Heart left ventricle (tissue), 16 donors: ENCODE data around the gene MTX1. TPM values are rescaled to one million over a fixed set of nuclear protein-coding genes. Genes with fewer than 3 reads are reported as not detected.
"Not testable (repeated sequence)": the region's sequence is repeated elsewhere in the genome, so short reads cannot be mapped to it uniquely, and the experiment has no call there.

Source experiments
- ATAC-seq, 4 donors: fragments of 200-7000 bp; cut with Tn5 transposase; one replicate each; pipeline ENCODE4 v1.9.1; 2020 to 2022; ENCODE audit warnings: moderate library complexity in 4 of 4, mild to moderate bottlenecking in 3 of 4, moderate number of reproducible peaks in 1 of 4
- DNase-seq, 5 donors: peaks; one replicate each; pipeline ENCODE4 v3.0.0-alpha.2; 2020
- H3K27ac ChIP-seq, 12 donors: fragments of 200-600 bp; sonication (generic) in 4 of 12; one replicate each; pipeline versions ENCODE4 v1.5.0 to v1.8.0; 2016 to 2022; ENCODE audit warnings: mild to moderate bottlenecking in 2 of 12
- H3K27me3 ChIP-seq, 9 donors: fragments of 200-600 bp; sonication (generic) in 2 of 9; one replicate each; pipeline versions ENCODE4 v1.5.1 to v1.8.0; 2016 to 2022; ENCODE audit warnings: mild to moderate bottlenecking in 3 of 9
- H3K36me3 ChIP-seq, 9 donors: fragments of 200-600 bp; sonication (generic) in 2 of 9; one replicate each; pipeline versions ENCODE4 v1.5.0 to v1.8.0; 2018 to 2022; ENCODE audit warnings: mild to moderate bottlenecking in 2 of 9
- H3K4me1 ChIP-seq, 12 donors: fragments of 200-600 bp; sonication (generic) in 4 of 12; one replicate each; pipeline versions ENCODE4 v1.5.0 to v1.8.0; 2016 to 2022; ENCODE audit warnings: mild to moderate bottlenecking in 3 of 12
- H3K4me3 ChIP-seq, 12 donors: fragments of 200-600 bp; sonication (generic) in 4 of 12; one replicate each; pipeline versions ENCODE4 v1.5.0 to v1.8.0; 2017 to 2022; ENCODE audit warnings: mild to moderate bottlenecking in 9 of 12, moderate library complexity in 4 of 12
- H3K9me3 ChIP-seq, 12 donors: fragments of 200-600 bp; sonication (generic) in 4 of 12; one replicate each; pipeline versions ENCODE4 v1.5.0 to v1.8.0; 2016 to 2022; ENCODE audit warnings: mild to moderate bottlenecking in 1 of 12
- POLR2A ChIP-seq, 2 donors: fragments of 450-650 bp; IDR thresholded peaks; one replicate each; pipeline ENCODE4 v1.6.1; 2017; ENCODE audit warnings: antibody characterized with exemption in 2 of 2, mild to moderate bottlenecking in 2 of 2, moderate library complexity in 2 of 2
- WGBS, 4 donors: extraction: QIAGEN DNeasy Blood & Tissue Kit in 2 of 4; methylation state at CpG; one replicate each; pipeline versions ENCODE4 v1.1.5 to v1.1.7; 2013 to 2018; 5-methylcytosine and 5-hydroxymethylcytosine counted together
- intact Hi-C, 10 donors: fragments of 100-400 bp; cut with DNase I; formaldehyde crosslinking; loops; one replicate each; pipeline versions ENCODE4 v1.11.1 to v1.14.2; 2022
- polyA plus RNA-seq, 2 donors: library from polyadenylated mRNA; stranded (reverse); fragments of 200-250 nt; gene quantifications; one replicate each; pipeline ENCODE4 v1.2.3, GENCODE V29; 2013
- total RNA-seq, 9 donors: library from RNA; depleted of rRNA in 2 of 9; stranded (reverse); fragments of >200 nt in 2 of 9; fragmentation: NEBNext Ultra II Directional in 3 of 9; extraction: Animal tissue kit (Norgen Biotek cat#: 25700) in 3 of 9; gene quantifications; one replicate each; pipeline versions ENCODE4 v1.1.0 to v1.2.4, GENCODE V29; 2016 to 2023
- TF ChIP-seq, protein P1 (sequence below), 12 donors: fragments of 200-600 bp; sonication (generic) in 4 of 12; IDR thresholded peaks; one replicate each; pipeline versions ENCODE4 v1.5.0 to v1.8.0; 2018 to 2022; ENCODE audit warnings: antibody characterized with exemption in 12 of 12, mild to moderate bottlenecking in 5 of 12
- donor health status: ischemic (EF 13 %, LVEDD 7.1; RV severe dilation, severe dysfunction).
- donor health status: healthy with polysubstance abuse.
- donor health status: DM: no; HTN: yes; CAD: no.
- donor health status: DM: no; HTN: no; CAD: no.
- donor health status: ischemic (EF 25% LVEDD 6.9; RV normal size, moderate dysfunction).
- donor health status: ischemic (EF 25% LVEDD 5.7; RV mildly dilated, moderate dysfunction).
- donor health status: healthy.
- donor health status: DM: yes; HTN: yes; CAD: no.
- donor health status: ischemic (EF 35%, LVEDD 5.7; RV mildly dilated, moderate dysfunction).
- donor health status: nonischemic (EF 11% LVEDD 7.7; RV severe dilation, severe dysfunction).
- donor health status: DM: yes; HTN: yes; CAD: no.
- donor health status: PGD.
- donor health status: ischemic (EF 29% LVEDD 5.4; RV normal size, mild dysfunction).
- donor health status: nonischemic (EF 23%, LVEDD 6.1; RV moderate dilation, normal function).

The MTX1 gene
- total and polyA plus RNA-seq, 11 donors: 14.1 to 37.1 (median 20.2) TPM

DNA sequence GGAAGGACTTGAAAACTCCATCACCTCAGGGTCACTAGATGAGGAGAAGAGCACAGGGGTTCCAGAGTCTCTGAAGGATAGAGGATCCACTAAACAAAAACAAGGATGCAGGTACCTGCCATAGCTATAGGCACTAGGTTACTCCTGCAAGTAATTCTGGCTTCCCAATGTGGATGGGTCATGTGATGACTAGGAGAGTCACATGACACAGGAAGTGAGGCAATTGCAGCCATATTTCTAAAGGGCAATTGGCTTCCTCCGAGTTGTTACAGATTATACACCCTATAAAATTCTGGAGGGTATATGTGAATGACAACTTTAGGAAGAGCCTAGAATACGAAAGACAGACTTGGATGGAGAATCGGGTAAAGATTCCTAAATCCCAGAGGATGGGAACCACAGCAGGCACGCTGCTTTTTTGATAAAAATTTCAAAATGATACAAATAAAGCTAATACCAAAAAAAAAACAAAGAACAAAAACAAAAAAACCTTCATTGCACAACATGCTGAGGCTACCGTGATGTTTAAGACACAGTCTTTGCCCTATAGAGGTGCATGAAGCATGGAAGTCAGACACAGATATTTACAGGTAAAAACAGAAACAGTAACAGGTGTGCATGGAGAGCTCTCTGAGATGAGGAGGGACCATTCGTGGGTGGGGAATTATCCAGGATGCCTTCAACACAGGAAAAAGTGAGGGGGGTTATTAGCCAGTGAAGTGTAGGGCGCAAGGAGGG is 10.5 kb downstream of the MTX1 start:
- Histone ChIP-seq H3K4me1 (peaks cover 0 to 49% (median 4%) of the 10 kb centered on the region in 12 donors), H3K27me3 (no peaks in the 10 kb centered on the region), H3K4me3 (peak overlapping the region in 9 of 12 donors; percentile 4 to 37 (median 18)), H3K27ac (peak overlapping the region in 1 of 12 donors; percentile 65), H3K9me3 (no peaks in the 10 kb centered on the region), H3K36me3 (peaks cover 0 to 9% (median 0%) of the 10 kb centered on the region in 9 donors)
- DNase-seq: no peak
- peak; percentile 27 to 68 (median 52) for ATAC-seq
- intact Hi-C loops: no loop called here
- 37 to 50% (median 39%) methylated on average over 7 of the region's 7 CpGs for WGBS, 4 donors
- TF ChIP-seq, protein P1, sequence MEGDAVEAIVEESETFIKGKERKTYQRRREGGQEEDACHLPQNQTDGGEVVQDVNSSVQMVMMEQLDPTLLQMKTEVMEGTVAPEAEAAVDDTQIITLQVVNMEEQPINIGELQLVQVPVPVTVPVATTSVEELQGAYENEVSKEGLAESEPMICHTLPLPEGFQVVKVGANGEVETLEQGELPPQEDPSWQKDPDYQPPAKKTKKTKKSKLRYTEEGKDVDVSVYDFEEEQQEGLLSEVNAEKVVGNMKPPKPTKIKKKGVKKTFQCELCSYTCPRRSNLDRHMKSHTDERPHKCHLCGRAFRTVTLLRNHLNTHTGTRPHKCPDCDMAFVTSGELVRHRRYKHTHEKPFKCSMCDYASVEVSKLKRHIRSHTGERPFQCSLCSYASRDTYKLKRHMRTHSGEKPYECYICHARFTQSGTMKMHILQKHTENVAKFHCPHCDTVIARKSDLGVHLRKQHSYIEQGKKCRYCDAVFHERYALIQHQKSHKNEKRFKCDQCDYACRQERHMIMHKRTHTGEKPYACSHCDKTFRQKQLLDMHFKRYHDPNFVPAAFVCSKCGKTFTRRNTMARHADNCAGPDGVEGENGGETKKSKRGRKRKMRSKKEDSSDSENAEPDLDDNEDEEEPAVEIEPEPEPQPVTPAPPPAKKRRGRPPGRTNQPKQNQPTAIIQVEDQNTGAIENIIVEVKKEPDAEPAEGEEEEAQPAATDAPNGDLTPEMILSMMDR (IDR thresholded peaks at IDR 0.05): no peak
- no peak for TF ChIP-seq POLR2A (IDR thresholded peaks at IDR 0.05)

DNA sequence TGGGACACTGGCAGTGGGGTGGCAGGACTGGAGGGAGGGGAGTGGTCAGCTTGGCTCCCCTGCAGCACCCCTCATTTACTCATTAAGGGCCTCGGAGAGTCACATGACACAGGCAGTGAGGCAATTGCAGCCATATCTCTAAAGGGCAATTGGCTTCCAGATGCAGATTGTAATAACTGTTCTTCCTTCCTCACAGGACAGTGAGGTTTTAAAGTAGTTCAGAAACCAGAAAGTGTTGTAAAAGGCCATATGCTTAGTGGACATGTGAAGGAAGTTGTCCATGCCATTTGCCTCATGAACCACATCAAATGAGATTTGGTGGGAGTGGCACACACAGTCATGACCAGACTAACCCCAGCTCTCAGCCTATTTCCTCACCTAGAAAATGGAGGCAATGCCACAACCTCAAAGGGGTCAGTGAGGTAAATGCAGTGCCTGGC is 11.1 kb downstream of the MTX1 start:
- no peaks in the 10 kb centered on the region for H3K9me3 ChIP-seq
- intact Hi-C loops: loop anchor here in 2 of 10 donors (10.0 kb wide), 1 partner anchor 45 kb away; the partner anchor contains the start of genes KRTCAP2 (in 2 of the 2) and TRIM46 (in 2 of the 2)
- DNase-seq (peak in 1 of 5 donors; percentile 28), ATAC-seq (peak in 3 of 4 donors; percentile 18 to 32 (median 25))
- TF ChIP-seq, protein P1 (IDR thresholded peaks at IDR 0.05): no peak
- TF ChIP-seq POLR2A (IDR thresholded peaks at IDR 0.05): no peak
- peak overlapping the region in 1 of 12 donors; percentile 65 for H3K27ac ChIP-seq
- H3K4me3 ChIP-seq: peak overlapping the region in 2 of 12 donors; percentile 10 to 37
- H3K4me1 ChIP-seq: peaks cover 0 to 55% (median 4%) of the 10 kb centered on the region in 12 donors
- H3K36me3 ChIP-seq: peaks cover 0 to 9% (median 0%) of the 10 kb centered on the region in 9 donors
- H3K27me3 ChIP-seq: no peaks in the 10 kb centered on the region
- WGBS, 4 donors: 0 to 33% (median 22%) methylated on average over 1 of the region's 1 CpG

DNA sequence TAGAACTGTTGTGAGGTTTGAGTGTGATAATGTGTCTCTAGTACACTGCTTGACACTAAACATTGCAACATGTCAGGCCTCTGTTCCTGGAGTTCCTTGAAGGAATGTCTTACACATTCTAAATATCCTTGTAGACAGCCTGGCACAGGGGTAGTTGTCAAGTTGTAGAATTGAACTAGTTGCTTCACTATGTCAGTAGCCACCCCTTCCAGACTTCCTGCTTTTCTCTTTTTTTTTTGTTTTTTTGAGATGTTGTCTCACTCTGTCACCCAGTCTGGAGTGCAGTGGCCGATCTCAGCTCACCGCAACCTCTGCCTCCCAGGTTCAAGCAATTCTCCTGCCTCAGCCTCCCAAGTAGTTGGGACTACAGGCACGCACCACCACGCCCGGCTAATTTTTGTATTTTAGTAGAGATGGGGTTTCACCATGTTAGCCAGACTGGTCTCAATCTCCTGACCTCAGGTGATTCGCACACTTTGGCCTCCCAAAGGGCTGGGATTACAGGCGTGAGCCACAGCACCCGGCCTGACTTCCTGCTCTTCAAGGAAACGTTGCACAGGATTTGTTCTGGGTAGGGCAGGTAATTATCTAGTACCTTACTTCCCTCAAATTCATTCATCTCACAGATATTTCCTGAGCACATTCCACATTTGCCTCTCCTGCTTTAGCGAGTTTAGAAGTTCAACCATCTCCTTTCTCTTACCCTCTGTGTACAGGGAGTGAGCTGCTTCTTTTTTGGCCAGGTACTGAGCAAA is 11.9 kb downstream of the MTX1 start:
- peak overlapping the region in 1 of 12 donors; percentile 65 for H3K27ac ChIP-seq
- not testable (repeated sequence) for H3K36me3 ChIP-seq, H3K9me3 ChIP-seq, H3K27me3 ChIP-seq, ATAC-seq, H3K4me3 ChIP-seq
- WGBS, 4 donors: 85 to 91% (median 88%) methylated on average over 10 of the region's 10 CpGs
- DNase-seq: peak in 1 of 5 donors; percentile 2
- intact Hi-C loops: loop anchor here in 2 of 10 donors (10.0 kb wide), 1 partner anchor 46 kb away; the partner anchor contains the start of genes KRTCAP2 (in 2 of the 2) and TRIM46 (in 2 of the 2)
- peaks cover 0 to 63% (median 4%) of the 10 kb centered on the region in 12 donors for H3K4me1 ChIP-seq

DNA sequence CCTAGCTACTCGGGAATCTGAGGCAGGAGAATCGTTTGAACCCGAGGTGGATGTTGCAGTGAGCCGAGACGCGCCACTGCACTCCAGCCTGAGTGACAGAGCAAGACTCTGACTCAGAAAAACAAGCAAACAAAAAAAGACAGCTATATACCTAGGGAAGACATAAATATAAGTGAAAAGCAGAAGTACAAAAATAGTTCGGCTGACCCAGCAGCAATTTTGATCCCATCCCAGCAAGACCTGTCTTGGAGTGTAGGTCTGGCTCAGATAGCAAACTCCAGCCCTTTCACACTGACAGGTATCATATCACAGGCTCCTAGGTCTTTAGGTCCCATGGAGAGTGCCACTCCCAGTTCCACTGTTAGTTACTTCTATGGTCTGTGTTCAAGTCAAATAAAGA is 14.6 kb downstream of the MTX1 start:
- Histone ChIP-seq H3K36me3 (no peaks in the 10 kb centered on the region), H3K27ac (peak overlapping the region in 1 of 12 donors; percentile 1), H3K4me3 (no peak overlapping the region), H3K27me3 (no peaks in the 10 kb centered on the region), H3K9me3 (no peaks in the 10 kb centered on the region), H3K4me1 (peaks cover 0 to 85% (median 18%) of the 10 kb centered on the region in 12 donors)
- 80 to 89% (median 86%) methylated on average over 7 of the region's 7 CpGs for WGBS, 4 donors
- DNase-seq: no peak
- ATAC-seq: no peak
- TF ChIP-seq POLR2A (IDR thresholded peaks at IDR 0.05): no peak
- TF ChIP-seq, protein P1 (IDR thresholded peaks at IDR 0.05): no peak
- intact Hi-C loops: loop anchor here in 2 of 10 donors (10.0 kb wide), 1 partner anchor 48 kb away; the partner anchor contains the start of genes KRTCAP2 (in 2 of the 2) and TRIM46 (in 2 of the 2)

DNA sequence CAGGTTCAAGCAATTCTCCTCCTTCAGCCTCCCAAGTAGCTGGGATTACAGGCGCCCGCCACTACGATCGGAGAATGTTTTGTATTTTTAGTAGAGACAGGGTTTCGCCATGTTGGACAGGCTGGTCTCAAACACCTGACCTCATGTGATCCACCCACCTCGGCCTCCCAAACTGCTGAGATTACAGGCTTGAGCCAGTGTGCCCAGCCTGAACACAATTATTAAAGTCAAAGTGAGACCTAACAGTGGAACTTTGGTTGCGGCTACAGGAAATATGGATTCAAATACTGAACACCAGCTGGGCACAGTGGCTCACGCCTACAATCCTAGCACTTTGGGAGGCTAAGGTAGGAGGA is 16.9 kb downstream of the MTX1 start:
- H3K27me3 ChIP-seq, ATAC-seq, H3K36me3 ChIP-seq, H3K9me3 ChIP-seq, DNase-seq, H3K4me3 ChIP-seq: not testable (repeated sequence)
- 97 to 99% (median 98%) methylated on average over 8 of the region's 8 CpGs for WGBS, 4 donors
- Histone ChIP-seq H3K27ac (peak overlapping the region in 2 of 12 donors; percentile 89 to 92), H3K4me1 (peaks cover 0 to 71% (median 16%) of the 10 kb centered on the region in 12 donors)
- intact Hi-C loops: loop anchor here in 7 of 10 donors (2.0 to 10.0 kb wide), 3 partner anchors 48 to 51 kb away; partner anchors contain the start of genes KRTCAP2 (in 2 of the 7) and TRIM46 (in 2 of the 7)
